ENCODE results near the gene HTR1D.
"Not testable (repeated sequence)": the region's sequence is repeated elsewhere in the genome, so short reads cannot be mapped to it uniquely, and the experiment has no call there.

HTR1D gene

DNA sequence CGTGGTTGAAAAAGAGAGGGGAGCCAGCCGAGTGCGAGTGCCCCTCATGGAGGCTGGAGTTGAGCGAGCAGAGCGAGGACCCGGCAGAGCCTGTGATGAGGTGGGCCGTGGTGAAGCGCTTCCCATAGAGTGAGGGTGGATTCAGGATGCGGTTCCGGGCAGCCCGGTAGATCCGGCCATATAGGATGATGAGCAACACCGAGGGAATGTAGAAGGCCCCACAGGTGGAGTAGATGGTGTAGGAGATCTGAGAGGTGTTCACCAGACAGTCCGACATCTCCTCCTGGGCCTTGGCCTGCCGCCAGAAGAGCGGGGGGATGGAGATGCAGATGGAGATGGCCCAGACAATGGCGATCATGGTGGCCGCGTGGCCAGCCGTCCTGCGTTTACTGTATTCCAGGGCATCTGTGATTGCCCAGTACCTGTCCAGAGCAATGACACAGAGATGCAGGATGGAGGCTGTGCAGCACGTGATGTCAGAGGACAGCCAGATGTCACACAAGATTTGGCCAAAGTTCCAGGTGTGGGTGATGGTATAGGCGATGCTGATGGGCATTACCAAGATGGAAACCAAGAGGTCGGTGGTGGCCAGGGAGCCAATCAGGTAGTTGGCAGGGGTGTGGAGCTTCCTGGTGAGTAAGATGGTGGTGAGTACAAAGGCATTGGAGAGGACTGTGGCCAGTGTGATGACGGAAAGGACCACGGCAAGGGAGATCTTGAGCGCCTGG, 23.7 kb downstream of the HTR1D start:
- DNase-seq (ENCODE audit: low spot score) = no peak
- H3K79me1 ChIP-seq (ENCODE audit: low read depth, low read length) = no peaks in the 10 kb centered on the region
- no peaks in the 10 kb centered on the region for H3K36me3 ChIP-seq (replicated peaks in 1 of 2; ENCODE audit: control insufficient read depth in 2 of 2, insufficient read depth in 2 of 2, low read length in 2 of 2)
- H2BK5ac ChIP-seq (ENCODE audit: low read length) = peak overlapping the region; percentile 46
- WGBS, 2 donors (ENCODE audit: extremely low coverage in 2 of 2, insufficient read length in 2 of 2, insufficient replicate concordance in 1 of 2) = no CpG with 5 or more reads among the region's 27 CpGs
- H3K4me3 ChIP-seq (ENCODE audit: low read length in 2 of 2) = no peak overlapping the region
- no peak overlapping the region for H4K91ac ChIP-seq (ENCODE audit: low read depth, low read length, poor library complexity)
- H3K23ac ChIP-seq (ENCODE audit: low read depth, low read length, poor library complexity) = peak overlapping the region; percentile 17
- H2BK120ac ChIP-seq (ENCODE audit: low read depth, low read length) = no peak overlapping the region
- H2AK5ac ChIP-seq (ENCODE audit: low read depth, low read length) = peak overlapping the region; percentile 7
- H3K9me3 ChIP-seq (replicated peaks in 1 of 2; ENCODE audit: control insufficient read depth in 2 of 2, insufficient read depth in 1 of 2, low read depth in 1 of 2, low read length in 2 of 2) = no peaks in the 10 kb centered on the region
- no peaks in the 10 kb centered on the region for H3K27me3 ChIP-seq (ENCODE audit: control insufficient read depth in 3 of 3, insufficient read depth in 3 of 3, low read depth in 1 of 3, low read length in 3 of 3)
- no peak overlapping the region for H2BK15ac ChIP-seq (ENCODE audit: low read length)
- no peak overlapping the region for H2AFZ ChIP-seq (ENCODE audit: low read length)
- H3K4ac ChIP-seq (ENCODE audit: low read length) = no peak overlapping the region
- no peak overlapping the region for H3K14ac ChIP-seq (ENCODE audit: low read length)
- peaks cover 3 to 4% of the 10 kb centered on the region in 2 donors for H3K4me1 ChIP-seq (ENCODE audit: control insufficient read depth in 2 of 2, insufficient read depth in 1 of 2, low read depth in 1 of 2, low read length in 2 of 2)
- no peak overlapping the region for H3K9ac ChIP-seq (ENCODE audit: low read depth, low read length, poor library complexity)
- H3K27ac ChIP-seq (replicated peaks; ENCODE audit: low read length) = no peak overlapping the region
- H3K18ac ChIP-seq (ENCODE audit: low read length) = no peak overlapping the region
- no peak overlapping the region for H3K4me2 ChIP-seq (ENCODE audit: insufficient read depth, low read length, poor library complexity, severe bottlenecking)
- H4K8ac ChIP-seq (ENCODE audit: low read depth, low read length) = no peak overlapping the region
- no peak overlapping the region for H2BK12ac ChIP-seq (ENCODE audit: low read length)

DNA sequence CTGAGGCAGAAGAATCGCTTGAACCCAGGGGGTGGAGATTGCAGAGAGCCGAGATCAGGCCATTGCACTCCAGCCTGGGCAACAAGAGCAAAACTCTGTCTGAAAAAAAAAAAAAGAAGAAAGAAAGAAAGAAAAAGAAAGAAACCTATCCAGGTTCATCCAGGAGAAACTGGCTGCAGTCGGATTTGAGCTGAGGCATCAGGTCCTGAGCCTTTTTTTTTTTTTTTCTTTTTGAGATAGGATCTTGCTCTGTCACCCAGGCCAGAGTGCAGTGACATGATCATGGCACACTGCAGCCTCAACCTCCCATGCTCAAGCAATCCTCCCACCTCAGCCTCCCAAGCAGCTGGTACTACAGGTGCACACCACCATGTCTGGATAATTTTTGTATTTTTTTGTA, 26.1 kb downstream of the HTR1D start:
- Histone ChIP-seq H3K27me3 (ENCODE audit: control insufficient read depth in 3 of 3, insufficient read depth in 3 of 3, low read depth in 1 of 3, low read length in 3 of 3) (no peaks in the 10 kb centered on the region), H3K4me3 (ENCODE audit: low read length in 2 of 2) (no peak overlapping the region), H2BK15ac (ENCODE audit: low read length) (no peak overlapping the region), H2BK5ac (ENCODE audit: low read length) (no peak overlapping the region), H3K9ac (ENCODE audit: low read depth, low read length, poor library complexity) (no peak overlapping the region), H2BK12ac (ENCODE audit: low read length) (no peak overlapping the region), H2BK120ac (ENCODE audit: low read depth, low read length) (no peak overlapping the region), H3K9me3 (replicated peaks in 1 of 2; ENCODE audit: control insufficient read depth in 2 of 2, insufficient read depth in 1 of 2, low read depth in 1 of 2, low read length in 2 of 2) (no peaks in the 10 kb centered on the region), H4K8ac (ENCODE audit: low read depth, low read length) (no peak overlapping the region), H3K4ac (ENCODE audit: low read length) (no peak overlapping the region), H2AK5ac (ENCODE audit: low read depth, low read length) (no peak overlapping the region), H3K4me2 (ENCODE audit: insufficient read depth, low read length, poor library complexity, severe bottlenecking) (no peak overlapping the region), H3K23ac (ENCODE audit: low read depth, low read length, poor library complexity) (no peak overlapping the region), H3K18ac (ENCODE audit: low read length) (no peak overlapping the region), H3K4me1 (ENCODE audit: control insufficient read depth in 2 of 2, insufficient read depth in 1 of 2, low read depth in 1 of 2, low read length in 2 of 2) (peaks cover 0 to 7% of the 10 kb centered on the region in 2 donors), H3K27ac (replicated peaks; ENCODE audit: low read length) (no peak overlapping the region), H2AFZ (ENCODE audit: low read length) (no peak overlapping the region), H3K36me3 (replicated peaks in 1 of 2; ENCODE audit: control insufficient read depth in 2 of 2, insufficient read depth in 2 of 2, low read length in 2 of 2) (no peaks in the 10 kb centered on the region), H3K79me1 (ENCODE audit: low read depth, low read length) (no peaks in the 10 kb centered on the region), H3K14ac (ENCODE audit: low read length) (no peak overlapping the region), H4K91ac (ENCODE audit: low read depth, low read length, poor library complexity) (no peak overlapping the region)
- no CpG with 5 or more reads among the region's 3 CpGs for WGBS, 2 donors (ENCODE audit: extremely low coverage in 2 of 2, insufficient read length in 2 of 2, insufficient replicate concordance in 1 of 2)
- DNase-seq (ENCODE audit: low spot score) = no peak

DNA sequence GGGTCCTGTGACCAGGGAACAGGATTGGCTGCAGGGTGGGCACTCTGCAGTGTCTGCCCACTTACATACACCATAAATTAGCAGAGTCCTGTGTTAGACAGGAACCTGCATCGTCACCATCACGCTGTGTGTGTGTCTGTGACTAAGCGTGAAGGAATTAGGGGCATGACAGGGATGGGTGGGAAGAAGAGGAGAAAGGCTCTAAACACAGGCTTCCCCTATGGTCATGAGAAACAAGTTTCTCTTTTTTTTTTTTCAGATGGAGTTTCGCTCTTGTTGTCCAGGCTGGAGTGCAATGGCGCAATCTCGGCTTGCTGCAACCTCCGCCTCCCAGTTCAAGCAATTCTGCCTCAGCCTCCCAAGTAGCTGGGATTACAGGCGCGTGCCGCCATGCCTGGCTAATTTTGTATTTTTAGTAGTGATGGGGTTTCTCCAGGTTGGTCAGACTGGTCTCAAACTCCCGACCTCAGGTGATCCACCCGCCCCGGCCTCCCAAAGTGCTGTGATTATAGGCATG, 28.3 kb downstream of the HTR1D start:
- H3K4me1 ChIP-seq (ENCODE audit: control insufficient read depth in 2 of 2, insufficient read depth in 1 of 2, low read depth in 1 of 2, low read length in 2 of 2); H3K14ac ChIP-seq (ENCODE audit: low read length); H3K23ac ChIP-seq (ENCODE audit: low read depth, low read length, poor library complexity); H2AK5ac ChIP-seq (ENCODE audit: low read depth, low read length); H3K27me3 ChIP-seq (ENCODE audit: control insufficient read depth in 3 of 3, insufficient read depth in 3 of 3, low read depth in 1 of 3, low read length in 3 of 3); H3K9me3 ChIP-seq (replicated peaks in 1 of 2; ENCODE audit: control insufficient read depth in 2 of 2, insufficient read depth in 1 of 2, low read depth in 1 of 2, low read length in 2 of 2); H2AFZ ChIP-seq (ENCODE audit: low read length); H2BK12ac ChIP-seq (ENCODE audit: low read length); H3K9ac ChIP-seq (ENCODE audit: low read depth, low read length, poor library complexity); H3K4ac ChIP-seq (ENCODE audit: low read length); H4K8ac ChIP-seq (ENCODE audit: low read depth, low read length); H3K4me3 ChIP-seq (ENCODE audit: low read length in 2 of 2); H2BK15ac ChIP-seq (ENCODE audit: low read length); H3K18ac ChIP-seq (ENCODE audit: low read length); H3K79me1 ChIP-seq (ENCODE audit: low read depth, low read length); H2BK120ac ChIP-seq (ENCODE audit: low read depth, low read length); H3K27ac ChIP-seq (replicated peaks; ENCODE audit: low read length); DNase-seq (ENCODE audit: low spot score); H2BK5ac ChIP-seq (ENCODE audit: low read length); H3K36me3 ChIP-seq (replicated peaks in 1 of 2; ENCODE audit: control insufficient read depth in 2 of 2, insufficient read depth in 2 of 2, low read length in 2 of 2); H3K4me2 ChIP-seq (ENCODE audit: insufficient read depth, low read length, poor library complexity, severe bottlenecking); H4K91ac ChIP-seq (ENCODE audit: low read depth, low read length, poor library complexity): not testable (repeated sequence)
- no CpG with 5 or more reads among the region's 13 CpGs for WGBS, 2 donors (ENCODE audit: extremely low coverage in 2 of 2, insufficient read length in 2 of 2, insufficient replicate concordance in 1 of 2)

GRCh38 chr1:23188434-23188884, 28.8 kb downstream of the HTR1D start:
- DNase-seq (ENCODE audit: low spot score) = no peak
- no CpG with 5 or more reads among the region's 6 CpGs for WGBS, 2 donors (ENCODE audit: extremely low coverage in 2 of 2, insufficient read length in 2 of 2, insufficient replicate concordance in 1 of 2)
- Histone ChIP-seq H4K8ac (ENCODE audit: low read depth, low read length) (no peak overlapping the region), H3K4me2 (ENCODE audit: insufficient read depth, low read length, poor library complexity, severe bottlenecking) (no peak overlapping the region), H3K14ac (ENCODE audit: low read length) (no peak overlapping the region), H4K91ac (ENCODE audit: low read depth, low read length, poor library complexity) (no peak overlapping the region), H3K9ac (ENCODE audit: low read depth, low read length, poor library complexity) (no peak overlapping the region), H2AFZ (ENCODE audit: low read length) (no peak overlapping the region), H3K18ac (ENCODE audit: low read length) (no peak overlapping the region), H2AK5ac (ENCODE audit: low read depth, low read length) (no peak overlapping the region), H2BK12ac (ENCODE audit: low read length) (no peak overlapping the region), H3K4ac (ENCODE audit: low read length) (no peak overlapping the region), H3K27me3 (ENCODE audit: control insufficient read depth in 3 of 3, insufficient read depth in 3 of 3, low read depth in 1 of 3, low read length in 3 of 3) (peaks cover 0 to 6% (median 2%) of the 10 kb centered on the region in 3 experiments), H3K79me1 (ENCODE audit: low read depth, low read length) (no peaks in the 10 kb centered on the region), H3K4me1 (ENCODE audit: control insufficient read depth in 2 of 2, insufficient read depth in 1 of 2, low read depth in 1 of 2, low read length in 2 of 2) (peaks cover 0 to 2% of the 10 kb centered on the region in 2 donors), H3K4me3 (ENCODE audit: low read length in 2 of 2) (no peak overlapping the region), H2BK15ac (ENCODE audit: low read length) (no peak overlapping the region), H3K36me3 (replicated peaks in 1 of 2; ENCODE audit: control insufficient read depth in 2 of 2, insufficient read depth in 2 of 2, low read length in 2 of 2) (no peaks in the 10 kb centered on the region), H3K27ac (replicated peaks; ENCODE audit: low read length) (no peak overlapping the region), H2BK5ac (ENCODE audit: low read length) (no peak overlapping the region), H3K23ac (ENCODE audit: low read depth, low read length, poor library complexity) (no peak overlapping the region), H3K9me3 (replicated peaks in 1 of 2; ENCODE audit: control insufficient read depth in 2 of 2, insufficient read depth in 1 of 2, low read depth in 1 of 2, low read length in 2 of 2) (no peaks in the 10 kb centered on the region), H2BK120ac (ENCODE audit: low read depth, low read length) (no peak overlapping the region)
